Testis (tissue), 3 donors: Measurements from ENCODE around the gene STXBP6. TPM values are rescaled to one million over a fixed set of nuclear protein-coding genes. Genes with fewer than 3 reads are reported as not detected.

ENCODE experiments used
- DNase-seq: peaks from one replicate; pipeline ENCODE4 v3.0.0-alpha.2; 2019
- H3K27ac ChIP-seq, 2 donors: fragments of 200-600 bp; sonication (generic); one replicate each; pipeline ENCODE4 v1.5.1; 2019
- H3K27me3 ChIP-seq: fragments of 200-600 bp; sonication (generic); one replicate; pipeline ENCODE4 v1.5.1; 2019
- H3K36me3 ChIP-seq: fragments of 200-600 bp; sonication (generic); one replicate; pipeline ENCODE4 v1.5.1; 2017; ENCODE audit warnings: low read depth; ENCODE audit errors: missing control alignments
- H3K4me1 ChIP-seq: fragments of 200-600 bp; sonication (generic); one replicate; pipeline ENCODE4 v1.5.1; 2019
- H3K4me3 ChIP-seq, 2 donors: fragments of 200-600 bp; sonication (generic); one replicate each; pipeline ENCODE4 v1.5.1; 2017 to 2019
- H3K9me3 ChIP-seq: fragments of 200-600 bp; sonication (generic); one replicate; pipeline ENCODE4 v1.5.1; 2017
- CTCF ChIP-seq, 3 experiments: fragments of 450-650 bp in 2 of 3; fragments of 200-600 bp in 1 of 3; sonication (generic) in 1 of 3; IDR thresholded peaks; one replicate each; pipeline ENCODE4 v1.5.1; 2016 to 2019; ENCODE audit warnings: antibody characterized with exemption in 3 of 3, mild to moderate bottlenecking in 2 of 3, moderate library complexity in 1 of 3
- POLR2A ChIP-seq: fragments of 450-650 bp; IDR thresholded peaks from one replicate; pipeline ENCODE4 v1.6.1; 2017; ENCODE audit warnings: antibody characterized with exemption, mild to moderate bottlenecking, moderate library complexity
- WGBS, 2 donors: methylation state at CpG; one replicate each; pipeline ENCODE4 v1.1.5; 2018; 5-methylcytosine and 5-hydroxymethylcytosine counted together
- intact Hi-C: fragments of 100-400 bp; cut with DNase I; formaldehyde crosslinking; loops from one replicate; pipeline ENCODE4 v1.15.1; 2023; ENCODE audit warnings: low total_unique reads
- polyA plus RNA-seq: library from polyadenylated mRNA; stranded (reverse); fragments of 350-450 nt; fragmentation: Illumina TruSeq; extraction: RNeasy Lipid Tissue Mini Kit (QIAGEN cat#74804); gene quantifications from one replicate; pipeline ENCODE4 v1.2.3, GENCODE V29; 2014; ENCODE audit warnings: low read depth, low replicate concordance; ENCODE audit not compliant: insufficient read depth
- total RNA-seq, 2 donors: library from RNA; depleted of rRNA; stranded (reverse); fragments of >200 nt; gene quantifications; one replicate each; pipeline ENCODE4 v1.2.3, GENCODE V29; 2016

STXBP6 gene
- total and polyA plus RNA-seq, 3 donors from 2014 or later = 4.7 to 11.3 (median 8.6) TPM

- no peaks in the 10 kb centered on the region for H3K4me1 ChIP-seq
- no peaks in the 10 kb centered on the region for H3K27me3 ChIP-seq
- no peaks in the 10 kb centered on the region for H3K9me3 ChIP-seq
- WGBS, 2 donors = 72 to 84% methylated on average over 4 of the region's 4 CpGs
- TF ChIP-seq POLR2A = no peak
- TF ChIP-seq CTCF (IDR thresholded peaks at IDR 0.05) = no peak
- intact Hi-C loops = no loop called here
- H3K36me3 ChIP-seq = no peaks in the 10 kb centered on the region
- no peak for DNase-seq
- no peak overlapping the region for H3K4me3 ChIP-seq
- H3K27ac ChIP-seq = no peak overlapping the region
Observed at GRCh38 chr14:24875991-24876878, 173.7 kb downstream of the STXBP6 start.

DNA sequence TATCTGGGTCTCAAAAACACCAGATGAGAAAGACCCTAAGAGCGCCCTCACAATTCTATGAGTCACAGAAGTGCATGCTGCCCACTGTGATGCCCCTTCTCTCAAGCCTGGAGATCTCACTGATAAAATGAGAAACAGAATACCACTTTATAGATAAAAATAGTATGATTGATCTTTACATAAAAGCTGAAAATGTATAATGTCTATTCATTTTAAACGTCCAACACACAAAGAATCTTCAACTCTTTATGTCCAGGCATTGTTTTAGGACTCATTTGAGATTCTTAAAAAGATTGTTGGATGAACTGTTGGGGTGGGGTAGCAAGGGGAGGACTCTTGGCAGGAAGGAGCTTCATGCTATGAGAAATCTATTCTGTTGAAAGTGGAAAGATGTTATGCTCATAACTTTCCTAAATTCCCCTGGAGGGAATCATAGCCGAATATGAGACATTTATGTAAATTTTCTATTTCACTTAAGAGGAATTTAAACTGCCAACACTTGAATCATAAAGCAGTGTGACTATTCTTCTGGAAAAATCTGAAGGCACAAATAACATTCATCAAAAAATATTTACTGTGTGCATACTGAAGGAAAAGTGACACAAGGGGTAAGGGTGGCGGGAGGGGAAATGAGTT, 174.6 kb downstream of the STXBP6 start:
- no peaks in the 10 kb centered on the region for H3K4me1 ChIP-seq
- no peaks in the 10 kb centered on the region for H3K9me3 ChIP-seq
- intact Hi-C loops = no loop called here
- H3K36me3 ChIP-seq = no peaks in the 10 kb centered on the region
- WGBS, 2 donors = 88 to 93% methylated on average over 4 of the region's 4 CpGs
- TF ChIP-seq POLR2A (no peak), CTCF (IDR thresholded peaks at IDR 0.05) (no peak)
- DNase-seq = no peak
- no peaks in the 10 kb centered on the region for H3K27me3 ChIP-seq
- H3K27ac ChIP-seq = no peak overlapping the region
- no peak overlapping the region for H3K4me3 ChIP-seq

DNA sequence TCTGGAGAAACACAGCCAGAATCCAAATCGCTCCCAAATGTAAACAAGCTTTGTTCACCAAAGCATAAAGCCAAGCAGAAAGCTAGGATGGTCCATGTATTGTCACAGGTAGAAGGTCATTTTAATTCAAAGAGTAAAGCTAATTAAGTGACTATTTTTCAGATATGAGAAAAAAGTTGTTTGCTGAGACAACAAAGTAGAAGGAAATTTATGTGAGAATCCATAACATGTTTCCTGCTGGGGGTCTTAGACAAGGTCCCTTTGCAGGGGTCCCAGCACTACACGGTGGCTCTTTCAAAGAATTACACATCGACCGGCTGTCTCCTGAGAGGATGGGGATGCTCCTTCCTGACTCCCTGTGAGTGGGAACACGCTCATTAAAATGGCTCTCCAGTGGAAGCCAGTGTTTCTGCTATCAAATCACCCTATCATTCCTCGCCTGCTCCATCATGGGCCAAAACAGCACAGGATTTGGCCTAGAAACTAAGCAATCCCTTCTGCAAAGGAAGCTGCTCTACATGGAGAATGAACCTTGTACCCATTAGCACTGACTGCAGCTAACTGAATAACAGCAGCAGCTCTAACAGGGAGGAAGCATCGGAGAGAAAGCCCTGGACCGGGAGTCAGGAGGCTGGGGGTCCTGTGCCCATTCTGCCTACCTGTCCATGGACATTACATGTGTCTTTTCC, 175.3 kb downstream of the STXBP6 start:
- H3K4me3 ChIP-seq = no peak overlapping the region
- intact Hi-C loops = no loop called here
- no peaks in the 10 kb centered on the region for H3K4me1 ChIP-seq
- no peaks in the 10 kb centered on the region for H3K27me3 ChIP-seq
- DNase-seq = no peak
- 91 to 96% methylated on average over 8 of the region's 8 CpGs for WGBS, 2 donors
- TF ChIP-seq CTCF (IDR thresholded peaks at IDR 0.05) (no peak), POLR2A (no peak)
- no peaks in the 10 kb centered on the region for H3K36me3 ChIP-seq
- H3K27ac ChIP-seq = no peak overlapping the region
- H3K9me3 ChIP-seq = no peaks in the 10 kb centered on the region

GRCh38 chr14:24873551-24873950, 176.4 kb downstream of the STXBP6 start:
- no peaks in the 10 kb centered on the region for H3K27me3 ChIP-seq
- TF ChIP-seq POLR2A (no peak), CTCF (IDR thresholded peaks at IDR 0.05) (no peak)
- WGBS, 2 donors = 86 to 91% methylated on average over 5 of the region's 5 CpGs
- intact Hi-C loops = no loop called here
- H3K4me3 ChIP-seq = no peak overlapping the region
- H3K27ac ChIP-seq = no peak overlapping the region
- H3K36me3 ChIP-seq = no peaks in the 10 kb centered on the region
- no peaks in the 10 kb centered on the region for H3K4me1 ChIP-seq
- DNase-seq = no peak
- no peaks in the 10 kb centered on the region for H3K9me3 ChIP-seq
